Measurements from ENCODE around the gene SULF2.

Gene SULF2

GRCh38 chr20:47627540-47627939 lies 157.7 kb downstream of the SULF2 start:
- Histone ChIP-seq H3K4me1 (ENCODE audit: low read depth, poor library complexity, severe bottlenecking) (peaks cover 34% of the 10 kb centered on the region), H3K9ac (no peak overlapping the region), H3K27me3 (ENCODE audit: insufficient read depth, low read depth) (no peaks in the 10 kb centered on the region), H3K4me2 (no peak overlapping the region), H4K20me1 (ENCODE audit: insufficient read depth) (no peaks in the 10 kb centered on the region), H3K79me2 (ENCODE audit: insufficient read depth, low read depth) (no peaks in the 10 kb centered on the region), H3K36me3 (ENCODE audit: insufficient read depth) (no peaks in the 10 kb centered on the region; the same call in 1 of the 2 replicates), H2AFZ (ENCODE audit: low read depth) (no peak overlapping the region), H3K27ac (no peak overlapping the region), H3K4me3 (IDR thresholded peaks at IDR 0.05; ENCODE audit: insufficient read depth, low read depth, low read length) (no peak overlapping the region)
- TF ChIP-seq CTCF (conservative IDR thresholded peaks at IDR 0.05; ENCODE audit: low read depth, low read length) = no peak

- Histone ChIP-seq H3K79me2 (ENCODE audit: insufficient read depth, low read depth) (no peaks in the 10 kb centered on the region), H4K20me1 (ENCODE audit: insufficient read depth) (no peaks in the 10 kb centered on the region), H3K4me3 (IDR thresholded peaks at IDR 0.05; ENCODE audit: insufficient read depth, low read depth, low read length) (no peak overlapping the region), H3K9ac (no peak overlapping the region), H2AFZ (ENCODE audit: low read depth) (no peak overlapping the region), H3K4me2 (no peak overlapping the region), H3K27me3 (ENCODE audit: insufficient read depth, low read depth) (no peaks in the 10 kb centered on the region), H3K4me1 (ENCODE audit: low read depth, poor library complexity, severe bottlenecking) (peaks cover 30% of the 10 kb centered on the region), H3K27ac (no peak overlapping the region), H3K36me3 (ENCODE audit: insufficient read depth) (no peaks in the 10 kb centered on the region; the same call in 1 of the 2 replicates)
- no peak for TF ChIP-seq CTCF (conservative IDR thresholded peaks at IDR 0.05; ENCODE audit: low read depth, low read length)
Observed at GRCh38 chr20:47623206-47623605, 162.1 kb downstream of the SULF2 start.

- no peaks in the 10 kb centered on the region for H3K27me3 ChIP-seq (ENCODE audit: insufficient read depth, low read depth)
- H3K4me3 ChIP-seq (IDR thresholded peaks at IDR 0.05; ENCODE audit: insufficient read depth, low read depth, low read length) = no peak overlapping the region
- H3K4me2 ChIP-seq = no peak overlapping the region
- H4K20me1 ChIP-seq (ENCODE audit: insufficient read depth) = no peaks in the 10 kb centered on the region
- no peaks in the 10 kb centered on the region for H3K36me3 ChIP-seq (ENCODE audit: insufficient read depth)
- peaks cover 30% of the 10 kb centered on the region for H3K4me1 ChIP-seq (ENCODE audit: low read depth, poor library complexity, severe bottlenecking)
- H3K9ac ChIP-seq = no peak overlapping the region
- TF ChIP-seq CTCF (conservative IDR thresholded peaks at IDR 0.05; ENCODE audit: low read depth, low read length) = no peak
- H2AFZ ChIP-seq (ENCODE audit: low read depth) = no peak overlapping the region
- no peak overlapping the region for H3K27ac ChIP-seq
- H3K79me2 ChIP-seq (ENCODE audit: insufficient read depth, low read depth) = no peaks in the 10 kb centered on the region
Observed at GRCh38 chr20:47622118-47622665, 163.1 kb downstream of the SULF2 start.

- no peaks in the 10 kb centered on the region for H3K36me3 ChIP-seq (ENCODE audit: insufficient read depth)
- no peak overlapping the region for H2AFZ ChIP-seq (ENCODE audit: low read depth)
- no peaks in the 10 kb centered on the region for H3K27me3 ChIP-seq (ENCODE audit: insufficient read depth, low read depth)
- H3K4me1 ChIP-seq (ENCODE audit: low read depth, poor library complexity, severe bottlenecking) = peaks cover 30% of the 10 kb centered on the region
- H3K4me3 ChIP-seq (IDR thresholded peaks at IDR 0.05; ENCODE audit: insufficient read depth, low read depth, low read length) = no peak overlapping the region
- H3K27ac ChIP-seq = no peak overlapping the region
- H3K4me2 ChIP-seq = no peak overlapping the region
- H3K79me2 ChIP-seq (ENCODE audit: insufficient read depth, low read depth) = no peaks in the 10 kb centered on the region
- H3K9ac ChIP-seq = no peak overlapping the region
- peak; percentile 92 for TF ChIP-seq CTCF (conservative IDR thresholded peaks at IDR 0.05; ENCODE audit: low read depth, low read length)
- H4K20me1 ChIP-seq (ENCODE audit: insufficient read depth) = no peaks in the 10 kb centered on the region
Observed at GRCh38 chr20:47620808-47621805, 164.2 kb downstream of the SULF2 start.

Measured in KMS-11 (cell line).